HCT116 (cell line): Measurements from ENCODE around the gene EEFSEC. TPM values are rescaled to one million over a fixed set of nuclear protein-coding genes. Genes with fewer than 3 reads are reported as not detected.

ENCODE experiments used
- ATAC-seq: fragments of 200-7000 bp; cut with Tn5 transposase; 2 replicates; pipeline ENCODE4 v1.9.1; 2020; ENCODE audit warnings: mild to moderate bottlenecking, moderate library complexity
- BruUV-seq: library from RNA; stranded (reverse); fragments of 400-500 nt; replicated peaks from 2 replicates; lab custom pipeline; 2021; lab: Mats Ljungman, UMichigan
- CTCF ChIA-PET: fragments of 300-600 bp; sonication (Branson Sonifier 250); formaldehyde crosslinking; loops from one replicate; lab custom pipeline; 2021; ENCODE audit warnings: antibody characterized with exemption; lab: Charles Lee
- POLR2A ChIA-PET: fragments of 300-600, 350-600 bp; sonication (Branson Sonifier 250); formaldehyde crosslinking; loops from one replicate; lab custom pipeline; 2021; ENCODE audit warnings: antibody characterized with exemption; lab: Charles Lee
- RAD21 ChIA-PET, 2 experiments: fragments of 300-600 bp; sonication (Branson Sonifier 250); formaldehyde crosslinking; loops; one replicate each; lab custom pipeline; 2023; ENCODE audit warnings: low total read pairs in 2 of 2; ENCODE audit not compliant: uncharacterized antibody in 2 of 2, unreplicated experiment in 2 of 2, low non-redundant PET in 1 of 2; lab: Charles Lee
- DNase-seq: peaks from one replicate; pipeline ENCODE4 v3.0.0-alpha.2; 2010; ENCODE audit warnings: low read depth, low spot score
- H2AFZ ChIP-seq: fragments of 200-600 bp; shearing (Covaris generic), sonication (generic); 2 replicates; pipeline ENCODE4 v1.6.1; 2017; ENCODE audit warnings: low read depth, mixed run types, mixed read lengths, antibody characterized with exemption, low read length; ENCODE audit not compliant: poor library complexity, severe bottlenecking
- H3K27ac ChIP-seq: 2 replicates; pipeline ENCODE4 v1.5.1; 2012; ENCODE audit warnings: low read depth, low read length
- H3K27me3 ChIP-seq: fragments of 200-600 bp; sonication (generic); 2 replicates; pipeline ENCODE4 v1.6.1; 2016; ENCODE audit warnings: mixed run types, low read length, mixed read lengths; ENCODE audit not compliant: insufficient read depth
- H3K36me3 ChIP-seq, 2 experiments: fragments of 200-500 bp in 1 of 2; fragments of 200-600 bp in 1 of 2; sonication (Bioruptor generic) in 1 of 2; sonication (generic) in 1 of 2; 2 replicates each; pipeline versions ENCODE4 v1.5.1 to v1.6.1; 2014 to 2016; ENCODE audit warnings: low read length in 2 of 2, inconsistent platforms in 1 of 2, mixed read lengths in 1 of 2, mixed run types in 1 of 2; ENCODE audit not compliant: insufficient read depth in 2 of 2, control insufficient read depth in 1 of 2
- H3K4me1 ChIP-seq, 2 experiments: fragments of 200-600 bp in 1 of 2; sonication (generic) in 1 of 2; 2 replicates each; pipeline versions ENCODE4 v1.5.1 to v1.6.1; 2012 to 2017; ENCODE audit warnings: low read length in 2 of 2, inconsistent platforms in 1 of 2, mild to moderate bottlenecking in 1 of 2, mixed read lengths in 1 of 2, mixed run types in 1 of 2, moderate library complexity in 1 of 2; ENCODE audit not compliant: insufficient read depth in 2 of 2, control insufficient read depth in 1 of 2
- H3K4me2 ChIP-seq: fragments of 200-600 bp; sonication (generic); 2 replicates; pipeline ENCODE4 v1.6.1; 2017; ENCODE audit warnings: mixed run types, low read length, mixed read lengths
- H3K4me3 ChIP-seq, 2 experiments: fragments of 200-600 bp in 1 of 2; sonication (generic) in 1 of 2; replicated peaks in 1 of 2; 2 replicates each; pipeline ENCODE4 v1.5.1; 2011 to 2016; ENCODE audit warnings: low read length in 2 of 2, control low read depth in 1 of 2, low read depth in 1 of 2, mild to moderate bottlenecking in 1 of 2, mixed read lengths in 1 of 2, mixed run types in 1 of 2
- H3K79me2 ChIP-seq: fragments of 200-600 bp; sonication (generic); 2 replicates; pipeline ENCODE4 v1.6.1; 2017; ENCODE audit warnings: mild to moderate bottlenecking, mixed run types, low read length, moderate library complexity, mixed read lengths; ENCODE audit not compliant: insufficient read depth
- H3K9ac ChIP-seq: fragments of 200-600 bp; sonication (generic); 2 replicates; pipeline ENCODE4 v1.6.1; 2016; ENCODE audit warnings: low read length, mixed read lengths
- H3K9me2 ChIP-seq: fragments of 200-600 bp; sonication (generic), shearing (Covaris generic); 2 replicates; pipeline ENCODE4 v1.6.1; 2017; ENCODE audit warnings: mixed run types, mild to moderate bottlenecking, moderate library complexity; ENCODE audit not compliant: insufficient read depth
- H3K9me3 ChIP-seq, 2 experiments: fragments of 200-500 bp in 1 of 2; fragments of 200-600 bp in 1 of 2; sonication (Bioruptor generic) in 1 of 2; sonication (generic) in 1 of 2; 2 replicates each; pipeline ENCODE4 v1.6.1; 2014 to 2017; ENCODE audit warnings: low read length in 2 of 2, mixed read lengths in 2 of 2, inconsistent platforms in 1 of 2, low read depth in 1 of 2, mild to moderate bottlenecking in 1 of 2, mixed run types in 1 of 2, moderate library complexity in 1 of 2; ENCODE audit not compliant: control insufficient read depth in 1 of 2, insufficient read depth in 1 of 2
- H4K20me1 ChIP-seq: fragments of 200-600 bp; sonication (generic), shearing (Covaris generic); 2 replicates; pipeline ENCODE4 v1.6.1; 2017; ENCODE audit warnings: mixed run types, mild to moderate bottlenecking, moderate library complexity; ENCODE audit not compliant: insufficient read depth
- CBX3 ChIP-seq: IDR thresholded peaks from 2 replicates; pipeline ENCODE4 v1.6.1; 2012; ENCODE audit warnings: low read depth
- POLR2A ChIP-seq: IDR thresholded peaks from 2 replicates; pipeline ENCODE4 v1.7.0; 2011; ENCODE audit warnings: borderline replicate concordance; ENCODE audit not compliant: insufficient read depth, insufficient read length; ENCODE audit errors: extremely low read depth
- intact Hi-C: fragments of 100-400 bp; cut with micrococcal nuclease; formaldehyde crosslinking; loops from 2 replicates; pipeline ENCODE4 v1.10.0; 2022
- total RNA-seq: library from RNA; stranded (reverse); gene quantifications from one replicate; pipeline ENCODE4 v1.2.1, GENCODE V29; 2021; ENCODE audit not compliant: unreplicated experiment
- TF ChIP-seq, protein P1 (sequence below): IDR thresholded peaks from 2 replicates; pipeline ENCODE4 v1.6.1; 2011; ENCODE audit warnings: mild to moderate bottlenecking, low read length, moderate library complexity; ENCODE audit not compliant: insufficient replicate concordance; ENCODE audit errors: extremely low read depth
- TF ChIP-seq, protein P2 (sequence below), 3 experiments: fragments of 200-600 bp in 1 of 3; sonication (generic) in 1 of 3; IDR thresholded peaks in 2 of 3; conservative IDR thresholded peaks in 1 of 3; 2 replicates each; pipeline ENCODE4 v1.5.1; 2012 to 2017; ENCODE audit warnings: low read depth in 2 of 3, low read length in 2 of 3, antibody characterized with exemption in 1 of 3, borderline replicate concordance in 1 of 3, control low read depth in 1 of 3, mild to moderate bottlenecking in 1 of 3, mixed read lengths in 1 of 3, mixed run types in 1 of 3, moderate library complexity in 1 of 3; ENCODE audit not compliant: insufficient read depth in 1 of 3
- TF ChIP-seq, protein P3 (sequence below): IDR thresholded peaks from 2 replicates; pipeline ENCODE4 v1.6.1; 2012; ENCODE audit warnings: low read depth

EEFSEC gene
- total RNA-seq, 1 experiment from 2014 or later: 16.1 TPM

DNA sequence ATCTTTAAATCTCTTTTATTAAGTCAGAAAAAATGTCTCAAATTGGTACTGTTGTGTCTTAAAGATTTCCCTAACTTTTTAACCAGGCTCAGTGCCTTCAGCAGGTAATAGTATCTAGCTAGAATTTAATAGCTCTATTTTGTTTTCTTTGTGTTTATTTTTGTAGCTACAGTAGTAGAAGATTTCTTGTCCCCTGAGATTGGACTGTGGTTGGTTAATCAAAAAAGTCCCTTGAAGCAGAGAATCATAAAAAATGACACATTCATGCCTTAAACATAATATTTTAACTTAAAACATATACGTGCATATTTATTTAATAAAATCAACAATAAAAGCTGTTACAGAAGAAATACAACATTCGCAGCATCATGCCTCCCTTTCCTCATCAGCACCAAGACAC, 102.8 kb downstream of the EEFSEC start:
- DNase-seq: no peak
- TF ChIP-seq, protein P1, sequence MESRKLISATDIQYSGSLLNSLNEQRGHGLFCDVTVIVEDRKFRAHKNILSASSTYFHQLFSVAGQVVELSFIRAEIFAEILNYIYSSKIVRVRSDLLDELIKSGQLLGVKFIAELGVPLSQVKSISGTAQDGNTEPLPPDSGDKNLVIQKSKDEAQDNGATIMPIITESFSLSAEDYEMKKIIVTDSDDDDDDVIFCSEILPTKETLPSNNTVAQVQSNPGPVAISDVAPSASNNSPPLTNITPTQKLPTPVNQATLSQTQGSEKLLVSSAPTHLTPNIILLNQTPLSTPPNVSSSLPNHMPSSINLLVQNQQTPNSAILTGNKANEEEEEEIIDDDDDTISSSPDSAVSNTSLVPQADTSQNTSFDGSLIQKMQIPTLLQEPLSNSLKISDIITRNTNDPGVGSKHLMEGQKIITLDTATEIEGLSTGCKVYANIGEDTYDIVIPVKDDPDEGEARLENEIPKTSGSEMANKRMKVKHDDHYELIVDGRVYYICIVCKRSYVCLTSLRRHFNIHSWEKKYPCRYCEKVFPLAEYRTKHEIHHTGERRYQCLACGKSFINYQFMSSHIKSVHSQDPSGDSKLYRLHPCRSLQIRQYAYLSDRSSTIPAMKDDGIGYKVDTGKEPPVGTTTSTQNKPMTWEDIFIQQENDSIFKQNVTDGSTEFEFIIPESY: no peak
- TF ChIP-seq POLR2A: no peak
- TF ChIP-seq, protein P2, sequence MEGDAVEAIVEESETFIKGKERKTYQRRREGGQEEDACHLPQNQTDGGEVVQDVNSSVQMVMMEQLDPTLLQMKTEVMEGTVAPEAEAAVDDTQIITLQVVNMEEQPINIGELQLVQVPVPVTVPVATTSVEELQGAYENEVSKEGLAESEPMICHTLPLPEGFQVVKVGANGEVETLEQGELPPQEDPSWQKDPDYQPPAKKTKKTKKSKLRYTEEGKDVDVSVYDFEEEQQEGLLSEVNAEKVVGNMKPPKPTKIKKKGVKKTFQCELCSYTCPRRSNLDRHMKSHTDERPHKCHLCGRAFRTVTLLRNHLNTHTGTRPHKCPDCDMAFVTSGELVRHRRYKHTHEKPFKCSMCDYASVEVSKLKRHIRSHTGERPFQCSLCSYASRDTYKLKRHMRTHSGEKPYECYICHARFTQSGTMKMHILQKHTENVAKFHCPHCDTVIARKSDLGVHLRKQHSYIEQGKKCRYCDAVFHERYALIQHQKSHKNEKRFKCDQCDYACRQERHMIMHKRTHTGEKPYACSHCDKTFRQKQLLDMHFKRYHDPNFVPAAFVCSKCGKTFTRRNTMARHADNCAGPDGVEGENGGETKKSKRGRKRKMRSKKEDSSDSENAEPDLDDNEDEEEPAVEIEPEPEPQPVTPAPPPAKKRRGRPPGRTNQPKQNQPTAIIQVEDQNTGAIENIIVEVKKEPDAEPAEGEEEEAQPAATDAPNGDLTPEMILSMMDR (IDR thresholded peaks at IDR 0.05 in 2 of 3, conservative IDR thresholded peaks at IDR 0.05 in 1 of 3; ENCODE audit: borderline replicate concordance in 1 of 3, insufficient read depth in 1 of 3, low read depth in 2 of 3, low read length in 2 of 3): no peak
- no peak for TF ChIP-seq CBX3
- TF ChIP-seq, protein P3, sequence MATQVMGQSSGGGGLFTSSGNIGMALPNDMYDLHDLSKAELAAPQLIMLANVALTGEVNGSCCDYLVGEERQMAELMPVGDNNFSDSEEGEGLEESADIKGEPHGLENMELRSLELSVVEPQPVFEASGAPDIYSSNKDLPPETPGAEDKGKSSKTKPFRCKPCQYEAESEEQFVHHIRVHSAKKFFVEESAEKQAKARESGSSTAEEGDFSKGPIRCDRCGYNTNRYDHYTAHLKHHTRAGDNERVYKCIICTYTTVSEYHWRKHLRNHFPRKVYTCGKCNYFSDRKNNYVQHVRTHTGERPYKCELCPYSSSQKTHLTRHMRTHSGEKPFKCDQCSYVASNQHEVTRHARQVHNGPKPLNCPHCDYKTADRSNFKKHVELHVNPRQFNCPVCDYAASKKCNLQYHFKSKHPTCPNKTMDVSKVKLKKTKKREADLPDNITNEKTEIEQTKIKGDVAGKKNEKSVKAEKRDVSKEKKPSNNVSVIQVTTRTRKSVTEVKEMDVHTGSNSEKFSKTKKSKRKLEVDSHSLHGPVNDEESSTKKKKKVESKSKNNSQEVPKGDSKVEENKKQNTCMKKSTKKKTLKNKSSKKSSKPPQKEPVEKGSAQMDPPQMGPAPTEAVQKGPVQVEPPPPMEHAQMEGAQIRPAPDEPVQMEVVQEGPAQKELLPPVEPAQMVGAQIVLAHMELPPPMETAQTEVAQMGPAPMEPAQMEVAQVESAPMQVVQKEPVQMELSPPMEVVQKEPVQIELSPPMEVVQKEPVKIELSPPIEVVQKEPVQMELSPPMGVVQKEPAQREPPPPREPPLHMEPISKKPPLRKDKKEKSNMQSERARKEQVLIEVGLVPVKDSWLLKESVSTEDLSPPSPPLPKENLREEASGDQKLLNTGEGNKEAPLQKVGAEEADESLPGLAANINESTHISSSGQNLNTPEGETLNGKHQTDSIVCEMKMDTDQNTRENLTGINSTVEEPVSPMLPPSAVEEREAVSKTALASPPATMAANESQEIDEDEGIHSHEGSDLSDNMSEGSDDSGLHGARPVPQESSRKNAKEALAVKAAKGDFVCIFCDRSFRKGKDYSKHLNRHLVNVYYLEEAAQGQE: no peak
- Histone ChIP-seq H3K4me3 (no peak overlapping the region), H3K4me1 (no peaks in the 10 kb centered on the region; a peak in 1 of 4 replicates), H3K9me3 (no peaks in the 10 kb centered on the region), H3K9ac (no peak overlapping the region), H3K27me3 (no peaks in the 10 kb centered on the region), H3K4me2 (no peak overlapping the region), H3K36me3 (no peaks in the 10 kb centered on the region), H3K9me2 (no peaks in the 10 kb centered on the region), H4K20me1 (no peaks in the 10 kb centered on the region), H3K79me2 (no peaks in the 10 kb centered on the region), H2AFZ (no peak overlapping the region), H3K27ac (no peak overlapping the region)
- ATAC-seq: no peak
- no TSS peak for BruUV-seq
- POLR2A ChIA-PET: no interaction called here
- RAD21 ChIA-PET: no interaction called here
- intact Hi-C loops: no loop called here
- CTCF ChIA-PET: no interaction called here
